NOMO-1 treated with DMSO at 0.1 percent for 48 hours (cell line): Measurements from ENCODE around the gene FOLR2.
"Not testable (repeated sequence)": the region's sequence is repeated elsewhere in the genome, so short reads cannot be mapped to it uniquely, and the experiment has no call there.

Source experiments
- DNase-seq: peaks from one replicate; lab custom pipeline; 2025; ENCODE audit not compliant: unreplicated experiment; lab: John Stamatoyannopoulos, UW

The FOLR2 gene

GRCh38 chr11:72216638-72217037 lies at the start of gene FOLR2:
FOLR2 (plus strand) TSS chr11:72216794; CDS start chr11:72218585, 1,791 bp downstream.
- DNase-seq: no peak

GRCh38 chr11:72169046-72169555 lies 47.5 kb upstream of the FOLR2 start:
- not testable (repeated sequence) for DNase-seq

DNA sequence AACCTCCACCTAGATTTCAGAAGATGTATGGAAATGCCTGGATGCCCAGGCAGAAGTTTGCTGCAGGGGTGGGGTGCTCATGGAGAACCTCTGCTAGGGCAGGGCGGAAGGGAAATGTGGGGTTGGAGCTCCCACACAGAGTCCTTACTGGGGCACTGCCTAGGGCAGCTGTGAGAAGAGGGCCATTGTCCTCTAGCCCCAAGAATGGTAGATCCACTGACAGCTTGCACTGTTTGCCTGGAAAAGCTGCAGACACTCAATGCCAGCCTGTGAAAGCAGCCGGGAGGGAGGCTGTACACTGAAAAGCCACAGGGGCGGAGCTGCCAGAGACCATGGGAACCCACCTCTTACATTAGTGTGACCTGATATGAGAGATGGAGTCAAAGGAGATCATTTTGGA lies 46.8 kb upstream of the FOLR2 start:
- DNase-seq: not testable (repeated sequence)

GRCh38 chr11:72172043-72172442 lies 44.6 kb upstream of the FOLR2 start:
- DNase-seq: not testable (repeated sequence)

- no peak for DNase-seq
Measured at GRCh38 chr11:72173291-72173690, 43.3 kb upstream of the FOLR2 start.

GRCh38 chr11:72174302-72175070 lies 42.1 kb upstream of the FOLR2 start:
- no peak for DNase-seq

GRCh38 chr11:72177656-72178055 lies 38.9 kb upstream of the FOLR2 start:
- DNase-seq: no peak

DNA sequence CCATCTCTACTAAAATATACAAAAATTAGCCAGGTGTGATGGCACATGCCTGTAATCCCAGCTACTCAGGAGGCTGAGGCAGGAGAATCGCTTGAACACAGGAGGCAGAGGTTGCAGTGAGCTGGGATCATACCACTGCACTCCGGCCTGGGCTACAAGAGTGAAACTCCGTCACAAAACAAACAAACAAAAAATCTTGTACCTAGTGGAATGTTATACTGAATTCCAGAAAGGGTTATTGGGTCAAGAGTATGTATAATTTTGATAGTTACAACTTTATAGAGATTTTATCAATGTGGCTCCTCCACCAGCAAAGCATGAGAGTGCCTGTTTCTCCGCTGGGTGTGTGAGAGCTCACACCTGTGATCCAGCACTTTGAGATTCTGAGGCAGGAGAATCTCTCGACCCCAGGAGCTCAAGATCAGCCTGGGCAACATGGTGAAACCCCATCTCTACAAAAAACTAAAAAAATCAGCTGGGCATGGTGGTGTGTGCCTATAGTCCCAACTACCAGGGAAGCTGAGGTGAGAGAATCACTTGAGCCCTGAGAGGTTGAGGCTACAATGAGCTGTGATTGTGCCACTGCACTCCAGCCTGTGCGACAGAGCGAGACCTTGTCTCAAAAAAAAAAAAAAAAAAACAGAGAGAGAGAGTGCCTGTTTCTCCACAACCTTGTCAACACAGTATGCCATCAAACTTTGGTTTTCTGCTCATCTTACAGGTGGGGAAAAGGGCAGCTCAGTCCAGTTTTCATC lies 37.4 kb upstream of the FOLR2 start:
- no peak for DNase-seq

- DNase-seq: no peak
Measured at GRCh38 chr11:72179804-72180396, 36.7 kb upstream of the FOLR2 start.

DNA sequence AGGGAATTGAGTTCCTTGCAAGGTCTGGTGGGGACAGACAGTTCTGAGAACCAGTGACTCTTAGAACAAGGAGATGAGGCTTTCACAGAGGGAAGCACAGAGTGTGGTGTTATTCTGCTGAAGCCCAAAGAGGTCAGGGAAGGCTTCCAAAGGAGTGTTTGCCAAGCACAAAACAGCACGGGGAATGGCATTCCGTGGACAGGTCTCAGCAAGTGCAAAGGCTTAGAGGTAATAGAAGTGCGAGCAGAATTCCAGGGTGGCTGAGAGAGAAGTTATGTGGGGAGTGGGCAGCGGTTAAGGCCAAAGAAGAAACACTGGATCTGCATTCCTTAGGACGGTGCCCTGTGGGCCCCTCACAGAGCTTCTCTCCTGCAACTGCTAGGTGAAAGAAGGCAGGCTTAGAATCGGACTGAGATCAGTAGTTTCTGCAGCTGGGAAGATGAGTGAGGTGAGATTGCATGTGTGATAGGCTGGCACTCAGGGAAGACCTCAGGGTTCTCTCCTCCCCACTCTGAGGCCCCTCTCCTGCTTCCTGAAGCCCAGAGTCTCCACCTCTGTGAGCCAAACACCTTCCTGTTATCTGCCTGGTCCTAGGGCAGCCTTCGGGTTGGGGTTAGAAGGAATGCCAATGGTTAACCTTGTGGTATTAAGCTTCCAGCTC lies 35.6 kb upstream of the FOLR2 start:
- DNase-seq: not testable (repeated sequence)

DNA sequence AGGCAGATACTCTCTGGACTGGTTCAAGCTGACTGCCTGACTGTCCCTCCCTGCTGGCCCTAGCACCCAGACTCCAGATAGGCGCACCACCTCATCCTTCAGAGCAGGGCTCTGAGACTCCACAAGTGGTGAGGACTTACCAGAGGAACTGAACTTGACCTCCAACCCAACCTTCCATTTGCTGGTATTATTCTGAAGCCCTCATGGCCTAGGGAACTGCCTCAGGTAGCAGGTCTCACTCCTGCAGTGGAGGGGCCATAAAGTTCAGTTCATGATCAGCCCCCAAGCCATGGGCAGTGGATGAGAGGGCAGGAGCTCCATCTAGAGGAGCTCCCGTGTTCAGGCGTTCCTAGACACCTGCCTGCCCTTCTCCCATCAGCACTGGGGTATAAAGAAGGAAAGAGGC lies 35.0 kb upstream of the FOLR2 start:
- not testable (repeated sequence) for DNase-seq

DNA sequence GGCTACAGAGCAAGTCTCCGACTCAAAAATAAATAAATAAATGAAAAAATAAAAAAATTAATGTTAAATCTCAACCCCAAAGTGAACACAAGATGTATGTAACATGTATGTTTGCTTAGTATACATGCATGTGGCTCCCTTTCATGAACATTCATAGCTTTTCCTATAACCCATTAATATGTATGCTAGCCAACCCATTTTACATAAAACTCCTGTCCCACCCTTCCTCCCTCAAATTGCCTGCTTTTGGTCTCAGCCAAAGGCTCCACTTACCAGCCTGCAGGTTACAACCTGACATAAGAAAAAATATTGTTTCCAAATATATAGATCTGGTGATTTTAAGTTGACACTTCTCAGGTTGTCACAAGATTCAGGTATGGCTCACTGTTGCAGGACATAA lies 28.3 kb upstream of the FOLR2 start:
- DNase-seq: no peak

DNA sequence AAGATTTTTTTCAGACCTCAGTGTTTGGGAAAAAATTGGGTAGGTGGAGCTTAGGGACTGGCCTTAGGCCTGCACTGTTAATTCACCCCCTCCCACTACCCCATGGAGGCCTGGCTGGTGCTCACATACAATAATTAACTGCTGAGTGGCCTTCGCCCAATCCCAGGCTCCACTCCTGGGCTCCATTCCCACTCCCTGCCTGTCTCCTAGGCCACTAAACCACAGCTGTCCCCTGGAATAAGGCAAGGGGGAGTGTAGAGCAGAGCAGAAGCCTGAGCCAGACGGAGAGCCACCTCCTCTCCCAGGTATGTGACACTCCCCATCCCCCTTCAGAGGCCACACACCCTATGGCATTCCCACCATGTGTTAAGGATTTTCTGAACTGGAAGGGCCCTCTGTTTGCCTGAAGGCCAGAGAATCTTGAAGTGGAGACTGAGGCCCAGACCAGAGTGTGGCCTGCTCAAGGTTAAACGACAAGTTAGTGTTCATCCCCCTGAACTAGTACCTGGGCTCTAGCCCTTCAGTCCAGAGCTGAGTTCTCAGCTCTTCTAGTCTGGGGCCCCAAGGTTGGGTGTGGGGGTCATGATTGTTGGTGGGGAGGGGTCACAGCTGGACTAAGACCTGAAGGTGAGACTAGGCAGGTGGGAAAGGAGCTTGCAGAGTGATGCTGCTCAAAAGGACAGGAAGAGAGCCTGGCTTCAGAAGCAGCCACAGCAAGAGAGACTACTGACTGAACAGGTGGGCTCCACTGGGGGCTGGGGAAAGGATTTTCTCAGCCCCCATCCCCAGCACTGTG lies 26.9 kb upstream of the FOLR2 start:
- no peak for DNase-seq

DNA sequence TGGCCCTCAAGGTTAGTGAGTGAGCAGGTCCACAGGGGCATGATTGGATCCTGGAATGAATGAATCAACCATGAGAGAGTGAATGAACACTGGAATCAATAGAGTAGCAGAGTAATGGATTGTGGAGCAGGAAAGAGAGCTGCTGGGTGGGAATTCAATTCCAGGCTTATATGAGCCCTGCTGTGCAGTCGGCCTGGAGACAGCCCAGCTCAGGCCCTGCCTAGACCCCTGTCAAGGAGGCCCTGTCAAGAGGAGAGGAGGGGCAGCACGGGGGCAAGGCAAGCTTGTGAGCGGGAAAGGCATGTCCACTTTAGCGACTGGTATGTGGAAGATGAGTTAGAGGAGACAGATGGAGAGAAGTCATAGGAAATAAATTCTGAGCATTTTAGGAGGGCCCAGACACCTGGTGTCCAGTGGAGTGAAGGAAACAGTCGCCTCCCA lies 25.9 kb upstream of the FOLR2 start:
- DNase-seq: no peak

DNA sequence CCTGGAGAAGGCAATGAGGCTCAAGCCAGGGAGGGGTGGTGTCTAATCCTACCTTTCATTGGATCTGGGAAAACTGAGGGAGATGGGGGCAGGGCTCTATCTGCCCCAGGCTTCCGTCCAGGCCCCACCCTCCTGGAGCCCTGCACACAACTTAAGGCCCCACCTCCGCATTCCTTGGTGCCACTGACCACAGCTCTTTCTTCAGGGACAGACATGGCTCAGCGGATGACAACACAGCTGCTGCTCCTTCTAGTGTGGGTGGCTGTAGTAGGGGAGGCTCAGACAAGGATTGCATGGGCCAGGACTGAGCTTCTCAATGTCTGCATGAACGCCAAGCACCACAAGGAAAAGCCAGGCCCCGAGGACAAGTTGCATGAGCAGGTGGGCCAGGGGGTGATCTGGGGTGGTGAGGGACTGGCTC lies 24.6 kb upstream of the FOLR2 start, which contains the start of gene FOLR1:
Gene FOLR1, plus strand, starts transcription at position 180 of the 421 bp plus-strand sequence. Its CDS starts 34 bp downstream, at position 214.
- DNase-seq: no peak

DNA sequence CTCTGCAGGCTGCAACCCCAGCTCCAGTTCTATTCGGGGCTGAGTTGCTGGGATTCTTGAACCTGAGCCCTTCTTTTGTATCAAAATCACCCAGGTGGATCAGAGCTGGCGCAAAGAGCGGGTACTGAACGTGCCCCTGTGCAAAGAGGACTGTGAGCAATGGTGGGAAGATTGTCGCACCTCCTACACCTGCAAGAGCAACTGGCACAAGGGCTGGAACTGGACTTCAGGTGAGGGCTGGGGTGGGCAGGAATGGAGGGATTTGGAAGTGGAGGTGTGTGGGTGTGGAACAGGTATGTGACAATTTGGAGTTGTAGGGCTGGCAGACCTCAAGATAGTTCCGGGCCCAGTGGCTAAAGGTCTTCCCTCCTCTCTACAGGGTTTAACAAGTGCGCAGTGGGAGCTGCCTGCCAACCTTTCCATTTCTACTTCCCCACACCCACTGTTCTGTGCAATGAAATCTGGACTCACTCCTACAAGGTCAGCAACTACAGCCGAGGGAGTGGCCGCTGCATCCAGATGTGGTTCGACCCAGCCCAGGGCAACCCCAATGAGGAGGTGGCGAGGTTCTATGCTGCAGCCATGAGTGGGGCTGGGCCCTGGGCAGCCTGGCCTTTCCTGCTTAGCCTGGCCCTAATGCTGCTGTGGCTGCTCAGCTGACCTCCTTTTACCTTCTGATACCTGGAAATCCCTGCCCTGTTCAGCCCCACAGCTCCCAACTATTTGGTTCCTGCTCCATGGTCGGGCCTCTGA lies 20.9 kb upstream of the FOLR2 start:
- no peak for DNase-seq

DNA sequence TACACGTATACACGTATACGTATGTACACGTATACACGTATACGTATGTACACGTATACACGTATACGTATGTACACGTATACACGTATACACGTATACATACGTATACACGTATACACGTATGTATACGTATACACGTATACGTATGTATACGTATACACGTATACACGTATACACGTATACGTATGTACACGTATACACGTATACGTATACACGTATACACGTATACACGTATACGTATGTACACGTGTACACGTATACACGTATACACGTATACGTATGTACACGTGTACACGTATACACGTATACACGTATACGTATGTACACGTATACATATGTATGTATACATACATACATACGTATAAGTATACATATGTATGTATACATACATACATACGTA lies 15.1 kb upstream of the FOLR2 start:
- DNase-seq: not testable (repeated sequence)

GRCh38 chr11:72202571-72202970 lies 14.0 kb upstream of the FOLR2 start:
- DNase-seq: no peak

- no peak for DNase-seq
Measured at GRCh38 chr11:72203163-72203562, 13.4 kb upstream of the FOLR2 start.
